IMR-90 (cell line): ENCODE results near the gene UGT8.

ENCODE experiments used
- CEBPB ChIP-seq: IDR thresholded peaks from 2 replicates; pipeline ENCODE4 v1.6.1; 2012; ENCODE audit warnings: low read depth, low read length, improper control_type of control experiment
- CTCF ChIP-seq: conservative IDR thresholded peaks from 2 replicates; pipeline ENCODE4 v1.5.1; 2012; ENCODE audit warnings: mild to moderate bottlenecking, low read depth, low read length, improper control_type of control experiment
- MAFK ChIP-seq: IDR thresholded peaks from 2 replicates; pipeline ENCODE4 v1.6.1; 2012; ENCODE audit warnings: low read depth, low read length, improper control_type of control experiment
- NFE2L2 ChIP-seq: fragments of 150-350 bp; IDR thresholded peaks from 2 replicates; pipeline ENCODE4 v1.6.1; 2016; ENCODE audit warnings: low read depth, mild to moderate bottlenecking, low read length
- POLR2A ChIP-seq: IDR thresholded peaks from 2 replicates; pipeline ENCODE4 v1.6.1; 2012; ENCODE audit warnings: mild to moderate bottlenecking, low read depth, low read length
- RAD21 ChIP-seq: IDR thresholded peaks from 2 replicates; pipeline ENCODE4 v1.6.1; 2012; ENCODE audit warnings: low read length, improper control_type of control experiment
- RCOR1 ChIP-seq: IDR thresholded peaks from 2 replicates; pipeline ENCODE4 v1.6.1; 2012; ENCODE audit warnings: mild to moderate bottlenecking, low read length, improper control_type of control experiment; ENCODE audit not compliant: insufficient replicate concordance
- SMC3 ChIP-seq: fragments of 150-350 bp; IDR thresholded peaks from 2 replicates; pipeline ENCODE4 v1.6.1; 2016; ENCODE audit warnings: low read depth, mild to moderate bottlenecking, antibody characterized with exemption, low read length, moderate library complexity
- USF2 ChIP-seq: fragments of 150-350 bp; IDR thresholded peaks from 2 replicates; pipeline ENCODE4 v1.6.1; 2017; ENCODE audit warnings: mild to moderate bottlenecking, antibody characterized with exemption, low read length, low read depth

- no peak for TF ChIP-seq CTCF
- TF ChIP-seq POLR2A = no peak
- no peak for TF ChIP-seq CEBPB
- TF ChIP-seq RAD21 = no peak
- TF ChIP-seq RCOR1 = no peak
- TF ChIP-seq MAFK = no peak
- TF ChIP-seq SMC3 = no peak
- TF ChIP-seq NFE2L2 = no peak
- TF ChIP-seq USF2 = no peak
These were observed 3.4 kb upstream of the UGT8 start for GRCh38 chr4:114595207-114595606.
